ENCODE measurements around the gene CD86.

Gene CD86

GRCh38 chr3:122060040-122060698 lies 5.0 kb downstream of the CD86 start:
- DNase-seq (ENCODE audit: low read depth): peak; percentile 46

DNA sequence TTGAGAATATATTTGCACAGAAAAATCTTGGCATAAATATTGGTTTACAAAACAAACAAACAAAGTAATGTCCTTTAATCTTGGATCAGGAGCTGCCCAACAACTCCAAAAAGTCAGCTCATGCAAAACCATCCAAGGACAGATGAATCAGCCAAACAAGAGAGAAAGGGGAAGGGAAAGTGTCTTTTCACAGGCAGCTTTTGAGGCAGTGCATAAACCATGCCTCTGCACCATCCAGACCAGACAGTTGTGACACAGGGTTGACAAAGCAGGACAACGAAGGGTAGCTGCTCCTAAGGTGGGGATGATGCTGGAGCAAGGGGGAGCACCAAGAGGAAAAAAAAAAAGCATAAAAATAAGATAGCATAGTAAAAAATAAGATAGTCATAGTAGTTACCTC lies 8.7 kb downstream of the CD86 start:
- no peak for DNase-seq (ENCODE audit: low read depth)

GRCh38 chr3:122064326-122064725 lies 9.2 kb downstream of the CD86 start:
- DNase-seq (ENCODE audit: low read depth): no peak

DNA sequence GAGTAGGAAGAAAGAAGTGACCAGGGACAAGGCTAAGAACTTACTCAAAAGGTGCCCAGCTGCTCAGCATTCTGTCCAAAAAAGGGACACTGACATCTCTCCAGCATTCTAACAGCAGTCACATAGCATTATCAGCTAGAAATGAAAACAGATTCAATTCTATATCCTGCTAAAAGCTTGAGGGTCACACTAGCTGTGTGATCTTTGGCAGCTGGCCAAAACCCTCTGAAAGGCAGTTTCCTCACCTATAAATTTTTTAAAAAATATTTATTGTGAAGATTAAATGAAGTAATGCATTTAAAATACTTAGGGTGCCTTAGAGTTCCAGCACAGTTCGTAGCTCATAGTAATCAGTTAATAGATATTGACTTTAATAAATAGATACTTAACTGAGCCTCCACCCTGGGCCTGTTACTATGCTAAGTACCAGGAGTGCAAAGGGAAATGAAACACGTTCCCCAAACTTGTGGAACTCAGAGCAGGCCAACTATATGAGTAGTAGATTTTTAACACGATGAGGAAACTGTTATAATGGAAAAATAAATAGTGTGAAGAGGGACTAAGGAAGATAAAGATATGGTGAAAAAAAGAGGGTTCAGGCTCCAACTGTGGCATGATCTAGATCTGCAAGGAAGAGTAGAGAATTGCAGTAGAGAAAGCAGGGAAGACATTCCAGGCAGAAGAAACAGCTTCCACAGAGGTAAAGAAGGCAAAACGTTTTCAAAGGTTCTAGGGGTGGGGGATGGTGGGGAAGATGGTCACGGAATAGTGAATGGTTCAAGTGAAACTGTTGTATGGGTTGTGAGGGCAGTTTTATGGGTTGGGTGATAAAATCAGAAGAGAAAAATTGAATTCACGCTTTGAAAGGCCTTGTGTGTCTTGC lies 11.4 kb downstream of the CD86 start:
- no peak for DNase-seq (ENCODE audit: low read depth)

- no peak for DNase-seq (ENCODE audit: low read depth)
Measured at GRCh38 chr3:122067214-122067550, 12.0 kb downstream of the CD86 start.

DNA sequence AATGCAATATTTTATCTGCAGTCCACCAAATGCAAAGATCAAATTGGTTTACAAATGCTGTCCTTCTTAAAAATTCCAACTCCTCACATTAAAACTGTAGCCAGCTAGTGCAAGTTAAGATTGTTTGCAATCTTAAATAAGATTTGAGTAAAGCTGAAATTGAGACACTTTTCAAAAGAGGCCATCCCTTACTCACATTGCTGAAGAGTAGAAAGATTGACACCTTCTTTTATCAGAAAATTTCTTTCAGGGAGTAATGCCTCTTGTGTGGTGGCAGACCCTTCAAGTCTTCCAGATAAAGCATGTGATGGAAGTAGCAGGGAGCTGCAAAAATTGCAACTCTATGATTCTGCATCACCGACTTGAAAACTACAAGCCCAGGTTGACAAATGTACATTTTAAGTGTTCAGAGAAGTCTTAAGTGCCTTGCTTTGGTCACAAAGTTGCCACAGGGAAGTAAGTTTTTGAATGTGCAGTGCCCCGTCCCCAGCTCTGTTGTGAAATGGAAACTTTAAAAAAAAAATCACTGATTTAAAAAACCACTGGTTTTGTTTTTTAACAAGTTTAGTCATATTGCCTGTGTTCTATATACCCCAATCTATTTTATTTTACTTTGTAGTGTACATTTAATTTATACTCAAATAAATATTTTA lies 12.6 kb downstream of the CD86 start:
- no peak for DNase-seq (ENCODE audit: low read depth)

DNA sequence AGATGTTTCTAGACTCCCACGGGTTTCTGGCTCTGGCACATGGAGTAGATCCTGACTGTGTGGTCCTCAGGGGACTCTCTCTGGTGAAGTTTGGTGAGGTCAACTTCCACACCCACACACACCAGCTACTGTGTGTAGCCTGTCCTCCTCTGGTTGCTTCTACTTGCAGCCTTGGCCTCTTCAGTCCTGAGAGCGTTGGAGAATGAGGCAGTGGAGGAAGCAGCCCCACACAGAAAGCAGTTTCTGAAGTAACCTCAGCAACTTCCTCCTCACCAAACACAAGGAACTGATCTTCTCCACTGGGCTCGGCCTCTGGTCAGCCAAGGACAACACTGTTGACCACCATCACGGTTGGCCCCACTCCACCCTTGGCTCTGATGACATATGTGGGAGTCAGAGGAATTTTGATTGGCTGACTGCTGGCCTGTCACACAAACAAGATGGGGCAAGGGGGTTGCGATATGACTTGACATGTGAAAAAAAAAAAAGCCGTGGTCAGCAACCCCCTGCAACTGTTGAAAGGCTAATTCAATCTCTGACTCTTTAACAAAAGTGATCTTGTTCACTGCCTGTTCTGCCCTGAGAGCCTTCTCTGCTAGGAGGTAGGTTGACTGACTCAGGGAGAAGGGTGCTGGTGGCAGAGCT lies 19.6 kb downstream of the CD86 start:
- no peak for DNase-seq (ENCODE audit: low read depth)

- DNase-seq (ENCODE audit: low read depth): no peak
Measured at GRCh38 chr3:122076491-122077292, 21.5 kb downstream of the CD86 start.

DNA sequence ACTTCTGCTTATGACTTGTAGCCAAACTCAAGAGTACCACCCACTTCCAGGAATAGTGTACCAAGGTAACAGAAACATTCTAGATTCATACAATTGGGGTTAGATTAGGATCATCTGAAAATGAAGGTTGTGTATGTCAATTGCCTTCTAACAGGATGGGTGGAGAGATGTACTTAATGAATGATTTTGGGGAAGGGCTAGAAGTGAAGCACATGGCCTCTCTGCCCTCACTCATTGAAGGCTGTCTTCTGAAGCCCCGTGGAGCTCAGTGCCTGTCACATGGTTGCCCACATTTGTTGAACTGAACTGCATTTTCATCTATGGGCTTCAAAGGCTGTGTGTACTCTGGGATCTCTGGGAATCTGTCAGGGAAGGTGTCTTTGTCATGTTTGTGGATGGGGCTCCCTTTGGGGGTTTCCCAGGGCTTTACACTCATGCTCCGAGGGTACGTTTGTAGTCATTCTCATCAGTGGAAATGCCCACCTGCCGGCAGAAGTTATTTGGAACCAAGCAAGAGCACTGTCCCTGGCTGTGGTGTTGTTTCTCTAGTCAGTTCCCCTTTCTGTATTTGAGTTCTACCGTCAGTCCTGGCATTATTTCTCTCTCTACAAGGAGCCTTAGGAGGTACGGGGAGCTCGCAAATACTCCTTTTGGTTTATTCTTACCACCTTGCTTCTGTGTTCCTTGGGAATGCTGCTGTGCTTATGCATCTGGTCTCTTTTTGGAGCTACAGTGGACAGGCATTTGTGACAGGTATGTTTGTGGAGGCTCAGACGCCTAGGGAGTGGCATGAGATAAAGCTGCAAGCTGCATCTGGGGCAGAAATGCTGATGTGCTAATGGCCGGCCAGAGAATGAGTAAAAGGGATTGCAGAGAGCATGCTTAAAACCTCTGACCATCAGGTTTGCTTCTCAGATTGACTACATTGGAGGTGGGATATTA lies 22.4 kb downstream of the CD86 start:
- DNase-seq (ENCODE audit: low read depth): no peak

DNA sequence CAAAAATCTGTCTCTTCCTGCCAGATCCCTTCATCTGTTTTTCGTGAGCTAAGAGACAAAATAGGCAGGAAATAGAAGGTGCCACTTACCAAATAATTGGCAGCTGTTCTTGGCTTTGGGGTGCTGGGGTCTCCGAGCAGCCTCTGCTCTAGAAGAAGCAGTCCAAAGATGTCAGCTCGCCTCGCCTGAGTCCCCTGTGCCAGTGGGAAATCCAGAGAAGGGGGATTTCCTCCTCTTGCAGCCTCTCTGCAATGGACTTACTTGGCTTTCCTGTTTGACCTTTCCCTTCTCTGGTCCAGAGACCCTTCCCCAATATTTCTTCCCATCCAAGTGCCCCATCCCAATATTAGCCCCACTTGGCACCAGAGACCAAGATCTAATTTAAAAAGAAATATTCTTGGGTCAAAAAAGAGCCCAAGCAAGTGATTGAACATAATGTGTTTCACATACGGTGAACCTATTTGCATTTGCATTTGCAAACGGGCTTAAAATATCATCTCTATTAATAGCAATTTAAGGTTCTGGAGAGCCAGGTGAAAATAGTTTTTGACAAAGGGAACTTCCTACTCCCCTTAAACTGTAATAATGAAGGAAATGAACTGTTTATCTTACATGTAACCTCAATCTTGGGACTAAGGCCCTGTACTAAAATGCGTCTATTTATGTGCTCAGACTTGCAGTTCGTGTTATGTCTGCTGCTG lies 23.2 kb downstream of the CD86 start:
- no peak for DNase-seq (ENCODE audit: low read depth)

DNA sequence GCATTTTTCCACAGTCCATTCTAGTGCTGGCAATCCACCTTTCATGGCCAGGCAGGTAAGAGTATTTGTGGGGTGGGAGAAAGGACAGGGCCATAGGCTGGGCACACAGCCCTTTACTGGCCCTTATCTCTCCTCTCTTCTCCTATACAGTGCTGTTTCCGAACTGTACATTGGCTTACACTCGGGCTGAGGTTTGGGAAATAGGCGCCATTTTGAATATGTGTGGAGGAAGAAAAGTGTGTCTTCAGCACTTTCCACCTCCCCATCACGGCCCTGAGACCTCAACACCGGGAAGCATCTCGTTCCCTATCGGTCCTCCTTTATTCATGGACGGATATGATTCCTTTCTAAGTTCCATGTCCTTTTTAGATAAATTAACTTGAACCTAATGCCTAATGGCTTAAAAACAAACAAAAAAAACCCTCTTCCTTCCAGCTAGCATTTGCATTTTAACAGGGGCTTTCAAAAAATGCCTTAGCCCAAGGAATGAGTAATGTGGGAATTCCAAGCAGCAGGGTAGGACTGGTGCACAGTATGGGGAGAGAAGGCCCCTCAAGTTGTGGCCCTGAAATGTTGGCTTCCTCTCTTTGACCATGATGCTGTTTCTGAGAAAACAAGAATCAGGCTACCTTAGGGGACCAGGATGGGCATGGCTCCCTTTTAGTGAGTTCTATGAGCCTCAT lies 24.5 kb downstream of the CD86 start:
- no peak for DNase-seq (ENCODE audit: low read depth)

- DNase-seq (ENCODE audit: low read depth): no peak
Measured at GRCh38 chr3:122080207-122080587, 25.0 kb downstream of the CD86 start.

DNA sequence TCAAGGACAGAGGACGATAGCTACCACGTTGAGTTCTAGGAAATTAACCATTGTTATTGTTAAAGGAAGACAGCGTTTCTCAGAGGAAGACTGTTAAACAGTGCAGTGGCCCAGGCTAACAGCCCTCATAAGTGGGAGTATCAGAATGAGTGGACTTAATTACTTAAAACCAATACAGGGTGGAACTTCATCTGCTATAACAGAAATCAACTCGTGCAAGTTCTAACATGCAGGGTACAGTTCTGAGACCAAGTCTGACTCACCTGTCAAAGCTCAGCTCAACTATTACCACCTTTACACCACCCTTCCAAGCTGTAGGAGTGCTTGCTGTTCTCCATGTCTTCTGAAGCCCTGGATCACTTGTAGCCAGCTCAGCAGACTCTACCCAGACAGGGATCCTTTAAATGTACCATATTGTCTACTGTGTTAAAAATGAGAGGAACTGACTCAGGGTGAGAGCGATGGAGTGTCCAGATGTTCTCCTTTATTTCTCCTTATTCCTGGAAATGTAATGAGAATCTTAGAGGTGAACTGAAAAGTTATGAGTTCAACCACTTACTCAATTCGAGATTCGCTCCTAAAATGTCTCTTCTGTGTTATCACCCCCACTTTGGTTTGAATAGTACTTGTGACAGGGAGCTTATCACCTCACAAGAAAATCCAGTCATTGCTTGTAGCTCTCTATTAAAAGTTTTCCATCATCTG lies 26.5 kb downstream of the CD86 start:
- no peak for DNase-seq (ENCODE audit: low read depth)

DNA sequence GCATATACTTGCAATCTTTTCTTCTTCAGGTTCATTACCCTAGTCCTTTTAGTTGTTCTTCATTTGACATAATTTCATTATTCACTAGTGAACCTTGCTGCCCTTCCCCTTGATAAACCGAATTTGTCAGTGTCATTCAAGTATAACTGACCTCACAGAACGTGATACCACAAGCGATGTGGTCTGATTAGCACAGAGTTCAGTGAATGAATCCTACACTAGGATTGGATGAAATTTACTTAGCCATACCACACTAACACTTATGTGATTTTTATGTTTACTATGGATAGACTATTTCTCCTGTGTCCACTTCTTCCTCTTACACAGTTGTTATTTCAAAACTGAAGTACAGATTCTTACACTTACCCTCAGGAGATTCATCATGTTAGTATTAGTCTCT lies 27.2 kb downstream of the CD86 start:
- DNase-seq (ENCODE audit: low read depth): no peak

- no peak for DNase-seq (ENCODE audit: low read depth)
Measured at GRCh38 chr3:122084799-122085198, 29.6 kb downstream of the CD86 start.

DNA sequence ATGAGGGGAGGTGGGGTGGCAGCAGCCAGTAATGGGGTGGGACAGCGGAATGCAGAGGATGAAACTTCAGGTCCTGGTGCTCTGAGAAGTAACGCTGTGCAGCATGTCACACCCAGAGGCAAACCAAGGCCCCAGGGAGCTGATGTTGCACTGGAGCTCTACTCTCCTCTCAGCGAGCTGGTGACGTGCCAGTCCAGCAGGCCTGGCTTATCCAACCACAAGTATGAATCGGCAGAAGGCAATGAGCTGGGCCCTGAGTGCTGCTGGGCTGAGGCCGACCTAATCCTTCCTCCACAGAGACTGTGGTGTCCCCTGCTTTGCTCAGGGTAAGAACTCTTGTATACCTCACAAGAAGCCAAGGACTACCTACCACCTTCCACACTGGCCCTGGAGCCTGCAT lies 30.5 kb downstream of the CD86 start:
- DNase-seq (ENCODE audit: low read depth): peak; percentile 15

- DNase-seq (ENCODE audit: low read depth): no peak
Measured at GRCh38 chr3:122088531-122088930, 33.4 kb downstream of the CD86 start.

DNA sequence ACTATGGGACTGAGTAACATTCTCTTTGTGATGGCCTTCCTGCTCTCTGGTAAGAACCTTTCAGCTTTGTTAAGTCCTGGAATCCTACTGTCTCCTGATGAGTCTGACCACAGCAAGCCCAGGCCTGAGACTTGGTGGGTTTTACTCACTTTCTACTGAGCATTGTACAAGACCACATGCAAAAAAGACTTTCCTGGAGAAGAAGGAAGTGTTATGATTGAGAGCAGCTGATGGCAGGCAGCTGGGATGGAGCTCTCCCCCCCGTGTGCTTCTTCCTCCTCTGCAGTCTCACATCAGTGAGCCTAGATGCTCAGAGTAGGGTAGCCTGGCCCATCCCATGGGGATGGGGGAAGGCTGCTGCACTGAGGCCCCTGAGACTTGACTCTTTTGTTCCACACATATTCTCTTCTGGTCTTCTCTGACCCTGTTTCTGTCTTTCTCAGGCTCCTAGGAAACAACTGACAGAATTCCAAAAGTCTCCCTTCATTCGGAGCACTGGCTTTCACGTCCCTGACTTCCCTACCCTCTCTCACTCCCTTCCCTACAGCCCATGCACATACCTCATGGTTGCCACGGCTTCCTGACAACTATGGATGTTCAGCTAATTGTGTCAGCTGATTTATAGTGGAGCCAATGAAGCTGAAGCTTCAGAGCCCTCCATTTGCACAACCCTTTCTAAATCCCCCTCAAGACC lies 36.6 kb downstream of the CD86 start:
- DNase-seq (ENCODE audit: low read depth): no peak
